SK-N-SH (cell line): ENCODE results near the gene KCNJ16. TPM values are rescaled to one million over a fixed set of nuclear protein-coding genes. Genes with fewer than 3 reads are reported as not detected.

Experiments
- CTCF ChIA-PET: fragments of 300-600, 350-600 bp; formaldehyde crosslinking; extraction: SDS; loops from one replicate; lab custom pipeline; 2021; lab: Yijun Ruan, JAX
- POLR2A ChIA-PET: fragments of 350-600 bp; sonication (Branson Sonifier 250); formaldehyde crosslinking; extraction: SDS; loops from one replicate; lab custom pipeline; 2020; ENCODE audit warnings: antibody characterized with exemption, inconsistent platforms; lab: Yijun Ruan, JAX
- DNase-seq: peaks from one replicate; pipeline ENCODE4 v3.0.0; 2012
- H2AFZ ChIP-seq: fragments of 200-600 bp; sonication (generic); 2 replicates; pipeline ENCODE4 v1.8.1; 2016; ENCODE audit warnings: antibody characterized with exemption, mild to moderate bottlenecking, low read depth
- H3F3A ChIP-seq: fragments of 200-600 bp; sonication (generic); replicated peaks from 2 replicates; pipeline ENCODE3; 2016; ENCODE audit warnings: antibody characterized with exemption, mild to moderate bottlenecking; ENCODE audit not compliant: insufficient read depth
- H3K27ac ChIP-seq, 2 experiments: fragments of 200-500 bp in 1 of 2; fragments of 200-600 bp in 1 of 2; sonication (Bioruptor generic) in 1 of 2; sonication (generic), shearing (Covaris generic) in 1 of 2; 2 replicates each; pipeline versions ENCODE4 v1.5.1 to v1.6.1; 2014 to 2016; ENCODE audit warnings: low read depth in 2 of 2, inconsistent platforms in 1 of 2, low read length in 1 of 2, mild to moderate bottlenecking in 1 of 2, mixed read lengths in 1 of 2
- H3K27me3 ChIP-seq: fragments of 200-600 bp; sonication (generic), shearing (Covaris generic); 2 replicates; pipeline ENCODE4 v1.6.1; 2016; ENCODE audit warnings: mixed run types; ENCODE audit not compliant: insufficient read depth
- H3K36me3 ChIP-seq, 2 experiments: fragments of 200-500 bp in 1 of 2; fragments of 200-600 bp in 1 of 2; sonication (Bioruptor generic) in 1 of 2; sonication (generic) in 1 of 2; replicated peaks in 1 of 2; 2 replicates each; pipeline versions ENCODE3 to v1.5.1; 2014 to 2016; ENCODE audit warnings: low read length in 1 of 2, mild to moderate bottlenecking in 1 of 2; ENCODE audit not compliant: insufficient read depth in 2 of 2, control insufficient read depth in 1 of 2
- H3K4me1 ChIP-seq, 2 experiments: fragments of 200-500 bp in 1 of 2; fragments of 200-600 bp in 1 of 2; sonication (Bioruptor generic) in 1 of 2; sonication (generic), shearing (Covaris generic) in 1 of 2; 2 replicates each; pipeline versions ENCODE4 v1.5.1 to v1.6.1; 2014 to 2016; ENCODE audit warnings: low read depth in 1 of 2, low read length in 1 of 2, mixed run types in 1 of 2; ENCODE audit not compliant: insufficient read depth in 2 of 2, control insufficient read depth in 1 of 2
- H3K4me2 ChIP-seq: fragments of 200-600 bp; sonication (generic), shearing (Covaris generic); 2 replicates; pipeline ENCODE4 v1.6.1; 2017; ENCODE audit warnings: mixed run types
- H3K4me3 ChIP-seq, 2 experiments: fragments of 200-500 bp in 1 of 2; fragments of 200-600 bp in 1 of 2; sonication (Bioruptor generic) in 1 of 2; sonication (generic), shearing (Covaris generic) in 1 of 2; 2 replicates each; pipeline versions ENCODE4 v1.5.1 to v1.8.1; 2014 to 2016; ENCODE audit warnings: low read depth in 2 of 2, inconsistent platforms in 1 of 2, low read length in 1 of 2, mild to moderate bottlenecking in 1 of 2, mixed read lengths in 1 of 2, moderate library complexity in 1 of 2
- H3K79me2 ChIP-seq: fragments of 200-600 bp; sonication (generic); 2 replicates; pipeline ENCODE4 v1.8.1; 2017; ENCODE audit warnings: mild to moderate bottlenecking; ENCODE audit not compliant: insufficient read depth
- H3K9ac ChIP-seq: fragments of 200-600 bp; sonication (generic); 2 replicates; pipeline ENCODE4 v1.6.1; 2017; ENCODE audit warnings: mixed run types
- H3K9me2 ChIP-seq: fragments of 200-600 bp; sonication (generic); 2 replicates; pipeline ENCODE4 v1.6.1; 2017; ENCODE audit warnings: mixed run types
- H3K9me3 ChIP-seq: fragments of 200-600 bp; sonication (generic); 2 replicates; pipeline ENCODE4 v1.6.1; 2017; ENCODE audit warnings: mixed run types, mild to moderate bottlenecking, moderate library complexity
- H4K20me1 ChIP-seq: fragments of 200-600 bp; sonication (generic); 2 replicates; pipeline ENCODE4 v1.6.1; 2017; ENCODE audit warnings: mild to moderate bottlenecking, mixed run types; ENCODE audit not compliant: insufficient read depth
- CHD2 ChIP-seq: fragments of 150-350 bp; IDR thresholded peaks from 2 replicates; pipeline ENCODE4 v1.6.1; 2018; ENCODE audit warnings: low read length; ENCODE audit not compliant: partially characterized antibody
- ELF1 ChIP-seq: IDR thresholded peaks from 2 replicates; pipeline ENCODE4 v1.4.0; 2012
- EP300 ChIP-seq, 2 experiments: IDR thresholded peaks; 2 replicates each; pipeline versions ENCODE4 v1.4.0 to v1.6.1; 2012; ENCODE audit warnings: borderline replicate concordance in 1 of 2, low read depth in 1 of 2, low read length in 1 of 2
- EZH2phosphoT487 ChIP-seq: fragments of 200-600 bp; sonication (generic); IDR thresholded peaks from 2 replicates; pipeline ENCODE4 v1.6.1; 2017; ENCODE audit warnings: low read depth, mixed run types, mild to moderate bottlenecking, antibody characterized with exemption, moderate library complexity, borderline replicate concordance
- FOXJ3 ChIP-seq: sonication (generic); formaldehyde crosslinking; IDR thresholded peaks from 2 replicates; pipeline ENCODE4 v1.5.1; 2020; ENCODE audit warnings: mild to moderate bottlenecking, missing genetic modification reagents
- FOXM1 ChIP-seq: IDR thresholded peaks from 2 replicates; pipeline ENCODE4 v1.4.0; 2012; ENCODE audit warnings: low read depth, mild to moderate bottlenecking
- GABPA ChIP-seq: IDR thresholded peaks from 2 replicates; pipeline ENCODE4 v1.4.0; 2012; ENCODE audit warnings: low read depth, mild to moderate bottlenecking
- IRF3 ChIP-seq: fragments of 150-350 bp; IDR thresholded peaks from 2 replicates; pipeline ENCODE4 v1.6.1; 2016; ENCODE audit warnings: mild to moderate bottlenecking, low read depth, low read length
- MAX ChIP-seq: IDR thresholded peaks from 2 replicates; pipeline ENCODE4 v1.4.0; 2012; ENCODE audit warnings: low read depth
- MEF2A ChIP-seq: IDR thresholded peaks from 2 replicates; pipeline ENCODE4 v1.4.0; 2012; ENCODE audit warnings: low read depth, borderline replicate concordance
- MXI1 ChIP-seq: IDR thresholded peaks from 2 replicates; pipeline ENCODE4 v1.6.1; 2012; ENCODE audit warnings: mild to moderate bottlenecking, low read depth, low read length, improper control_type of control experiment
- PBX3 ChIP-seq: IDR thresholded peaks from 2 replicates; pipeline ENCODE4; 2012
- RAD21 ChIP-seq: IDR thresholded peaks from 2 replicates; pipeline ENCODE4 v1.6.1; 2012; ENCODE audit warnings: mild to moderate bottlenecking, low read length
- RCOR1 ChIP-seq: fragments of 150-350 bp; IDR thresholded peaks from 2 replicates; pipeline ENCODE4 v1.6.1; 2017; ENCODE audit warnings: antibody characterized with exemption, low read length
- REST ChIP-seq: IDR thresholded peaks from 2 replicates; pipeline ENCODE4 v1.6.1; 2012; ENCODE audit warnings: mild to moderate bottlenecking, low read depth, low read length, moderate library complexity
- RFX5 ChIP-seq: IDR thresholded peaks from 2 replicates; pipeline ENCODE4 v1.6.1; 2012; ENCODE audit warnings: mild to moderate bottlenecking, improper control_type of control experiment, low read length
- SIN3A ChIP-seq: IDR thresholded peaks from 2 replicates; pipeline ENCODE4 v1.6.1; 2012; ENCODE audit warnings: low read depth, mild to moderate bottlenecking, low read length, moderate library complexity, borderline replicate concordance
- TEAD4 ChIP-seq: IDR thresholded peaks from 2 replicates; pipeline ENCODE4 v1.4.0; 2012; ENCODE audit warnings: mild to moderate bottlenecking, borderline replicate concordance; ENCODE audit not compliant: insufficient read depth
- USF2 ChIP-seq: fragments of 150-350 bp; IDR thresholded peaks from 2 replicates; pipeline ENCODE4 v1.6.1; 2017; ENCODE audit warnings: antibody characterized with exemption, low read length, low read depth, borderline replicate concordance
- YY1 ChIP-seq: IDR thresholded peaks from 2 replicates; pipeline ENCODE4 v1.4.0; 2012; ENCODE audit warnings: low read depth, mild to moderate bottlenecking
- polyA plus RNA-seq, 3 experiments: library from polyadenylated mRNA; depleted of rRNA; stranded (reverse); fragments of >200 nt; gene quantifications; 2 replicates each; pipeline ENCODE4 v1.2.3, GENCODE V29; 2012

Gene KCNJ16
- polyA plus RNA-seq, 1 of the 3 experiments (the other 2 are of a cell fraction), result not detected

- CTCF ChIA-PET, result interaction anchor here (1.0 kb wide), 1 partner anchor 10 kb away, joined by 3 read pairs; no protein-coding TSS in a partner anchor
- H3K27me3 ChIP-seq, result no peaks in the 10 kb centered on the region
- H3K4me3 ChIP-seq, result no peak overlapping the region
- H3K4me2 ChIP-seq, result no peak overlapping the region
- no peaks in the 10 kb centered on the region for H3K79me2 ChIP-seq
- POLR2A ChIA-PET, result no interaction called here
- H3K27ac ChIP-seq, result no peak overlapping the region
- DNase-seq, result no peak
- H3K4me1 ChIP-seq, result no peaks in the 10 kb centered on the region
- H3K9me2 ChIP-seq, result no peaks in the 10 kb centered on the region
- H3K36me3 ChIP-seq, result no peaks in the 10 kb centered on the region
- H3F3A ChIP-seq, result no peaks in the 10 kb centered on the region
- no peaks in the 10 kb centered on the region for H4K20me1 ChIP-seq
- no peak overlapping the region for H3K9ac ChIP-seq
- no peak overlapping the region for H2AFZ ChIP-seq
- H3K9me3 ChIP-seq, result no peaks in the 10 kb centered on the region
- no peak for TF ChIP-seq IRF3
- TF ChIP-seq FOXJ3 (CRISPR knock-in tag), result no peak
- no peak for TF ChIP-seq MXI1
- TF ChIP-seq RCOR1, result no peak
- no peak for TF ChIP-seq REST
- no peak for TF ChIP-seq CHD2
- no peak for TF ChIP-seq RFX5
- no peak for TF ChIP-seq SIN3A
- no peak for TF ChIP-seq PBX3
- no peak for TF ChIP-seq MEF2A
- TF ChIP-seq USF2, result no peak
- no peak for TF ChIP-seq MAX
- TF ChIP-seq GABPA, result no peak
- no peak for TF ChIP-seq FOXM1
- no peak for TF ChIP-seq TEAD4
- no peak for TF ChIP-seq EP300 (IDR thresholded peaks at IDR 0.05; ENCODE audit: borderline replicate concordance in 1 of 2, low read depth in 1 of 2, low read length in 1 of 2)
- no peak for TF ChIP-seq RAD21
- TF ChIP-seq EZH2phosphoT487, result no peak
- TF ChIP-seq ELF1, result no peak
- TF ChIP-seq YY1, result no peak
Observed at GRCh38 chr17:70033165-70033564, 41.9 kb upstream of the KCNJ16 start.
